Stimulated activated CD8-positive, alpha-beta memory T cell treated with anti-CD3 and anti-CD28 coated beads, Interleukin-2, amount 100 ng/mL, for 48 hours (primary cell): ENCODE results near the gene RB1.
"Not testable (repeated sequence)": the region's sequence is repeated elsewhere in the genome, so short reads cannot be mapped to it uniquely, and the experiment has no call there.

Source experiments
- DNase-seq, 2 donors: peaks; one replicate each; pipeline ENCODE4 v3.0.0-alpha.2; 2020; ENCODE audit warnings: low read depth in 2 of 2

RB1 gene

DNA sequence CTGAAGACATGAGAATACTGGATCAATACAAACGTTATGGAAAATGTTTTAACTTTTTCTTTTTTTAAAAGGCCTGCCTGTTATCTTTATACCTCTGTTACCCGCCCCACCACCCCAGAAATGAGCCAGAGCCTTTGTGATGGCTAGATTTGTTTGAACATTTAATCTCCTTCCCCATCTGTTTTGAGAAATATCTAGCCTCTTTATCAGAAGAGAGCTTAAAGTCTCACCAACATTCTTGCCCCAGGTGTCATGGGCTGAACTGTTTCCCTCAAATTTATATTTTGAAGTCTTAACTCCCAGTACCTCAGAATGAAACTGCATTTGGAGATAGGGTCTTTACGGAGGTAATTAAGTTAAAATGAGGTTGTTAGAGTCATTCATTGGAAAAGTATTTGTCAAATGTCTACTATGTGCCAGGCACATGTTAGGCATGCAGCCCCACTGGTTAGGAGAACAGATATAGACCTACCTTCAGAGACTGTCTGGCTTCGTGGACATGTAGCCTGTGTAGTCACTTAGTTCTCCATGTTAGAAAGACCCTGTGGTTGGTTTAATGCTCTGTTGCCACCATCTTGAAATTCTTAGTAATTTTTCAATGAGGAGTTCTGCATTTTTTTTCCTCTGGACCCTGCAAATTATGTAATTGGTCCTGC lies 6.3 kb upstream of the RB1 start:
- DNase-seq: no peak

DNA sequence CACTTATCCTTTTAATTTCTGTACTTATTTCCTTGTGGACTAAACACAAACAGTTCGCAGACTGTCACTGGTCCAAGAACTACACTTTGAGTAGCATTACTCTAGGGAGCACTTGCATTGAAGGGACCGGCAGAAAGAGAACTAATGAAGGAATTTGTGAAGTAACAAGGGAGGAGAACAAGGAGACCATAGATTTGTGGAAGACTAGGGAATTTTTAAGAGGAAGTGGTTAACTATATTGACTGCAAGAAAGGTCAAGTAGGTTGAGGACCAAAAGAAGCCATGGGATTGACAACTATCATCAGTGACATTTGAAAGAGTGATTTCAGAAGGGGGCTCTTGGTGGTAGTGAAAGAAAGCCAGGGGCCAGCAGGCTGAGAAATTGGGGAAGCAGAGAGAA lies 4.0 kb upstream of the RB1 start:
- no peak for DNase-seq

DNA sequence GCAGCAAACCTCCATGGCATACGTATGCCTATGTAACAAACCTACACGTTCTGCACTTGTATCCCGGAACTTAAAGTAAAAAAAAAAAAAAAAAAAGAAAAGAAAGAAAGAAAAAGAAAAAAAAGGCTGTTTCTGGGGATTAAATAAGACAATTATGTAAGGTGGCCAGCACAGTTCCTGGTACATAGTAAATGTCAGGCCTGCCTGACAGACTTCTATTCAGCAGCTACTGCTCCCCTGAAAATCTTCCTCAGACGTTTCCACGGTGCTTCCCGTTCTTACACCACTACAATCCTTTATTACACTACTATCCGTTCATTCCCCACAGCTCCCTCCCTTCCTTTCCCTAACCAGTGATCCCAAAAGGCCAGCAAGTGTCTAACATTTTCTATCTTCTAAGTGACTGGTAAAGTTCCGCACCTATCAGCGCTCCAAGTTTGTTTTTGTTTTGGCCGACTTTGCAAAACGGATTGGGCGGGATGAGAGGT lies 636 bp upstream of the RB1 start:
- no peak for DNase-seq

DNA sequence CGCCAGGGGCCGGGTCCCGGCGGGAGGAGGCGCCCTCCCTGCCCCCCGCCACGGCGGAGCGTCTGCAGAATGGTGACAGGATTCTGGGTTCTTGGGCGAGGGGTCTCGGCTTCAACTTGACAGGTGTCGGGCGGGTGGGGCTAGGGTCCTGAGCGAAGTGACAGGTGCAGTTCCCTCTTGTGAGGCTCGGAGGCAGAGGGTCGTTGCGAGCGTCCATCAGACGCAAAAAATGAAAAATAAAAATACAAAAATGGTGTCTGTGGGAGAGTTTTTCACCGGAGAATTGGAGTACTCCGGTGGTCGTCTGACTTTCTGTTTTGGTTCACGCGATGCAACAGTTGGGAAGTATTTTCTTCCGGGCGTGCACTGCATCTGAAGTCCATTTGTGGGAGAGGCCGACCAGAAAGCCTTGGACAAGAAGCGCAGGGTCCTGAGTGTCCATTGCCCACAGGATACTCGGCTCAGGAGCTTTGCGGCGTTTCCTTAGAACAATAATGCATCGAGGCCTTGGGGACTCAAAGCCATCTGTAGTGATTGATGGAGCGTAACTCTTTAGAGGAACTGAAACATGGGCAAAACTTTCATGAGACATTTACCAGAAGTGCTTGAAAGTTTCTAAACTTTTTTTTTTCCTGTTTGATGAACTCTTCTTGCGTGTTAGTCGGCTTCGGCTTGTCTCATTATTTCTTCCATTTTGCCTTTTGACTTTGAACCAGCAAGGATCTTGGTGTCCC lies 759 bp downstream of the RB1 start:
- no peak for DNase-seq

DNA sequence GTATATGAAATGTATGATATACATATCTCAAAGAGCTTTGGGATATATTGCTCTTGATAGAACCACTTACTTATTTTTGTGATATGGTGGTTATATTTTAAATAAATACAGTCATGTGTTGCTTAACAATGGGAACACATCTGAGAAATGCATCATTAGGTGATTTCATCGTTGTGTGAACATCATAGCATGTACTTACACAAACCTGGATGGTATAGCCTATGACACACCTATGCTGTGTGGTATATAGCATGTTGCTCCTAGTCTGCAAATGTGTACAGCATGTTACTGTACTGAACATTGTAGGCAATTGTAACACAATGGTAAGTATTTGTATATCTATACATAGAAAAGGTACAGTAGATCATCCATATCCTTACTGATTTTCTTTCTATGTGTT lies 7.7 kb downstream of the RB1 start:
- DNase-seq: no peak

DNA sequence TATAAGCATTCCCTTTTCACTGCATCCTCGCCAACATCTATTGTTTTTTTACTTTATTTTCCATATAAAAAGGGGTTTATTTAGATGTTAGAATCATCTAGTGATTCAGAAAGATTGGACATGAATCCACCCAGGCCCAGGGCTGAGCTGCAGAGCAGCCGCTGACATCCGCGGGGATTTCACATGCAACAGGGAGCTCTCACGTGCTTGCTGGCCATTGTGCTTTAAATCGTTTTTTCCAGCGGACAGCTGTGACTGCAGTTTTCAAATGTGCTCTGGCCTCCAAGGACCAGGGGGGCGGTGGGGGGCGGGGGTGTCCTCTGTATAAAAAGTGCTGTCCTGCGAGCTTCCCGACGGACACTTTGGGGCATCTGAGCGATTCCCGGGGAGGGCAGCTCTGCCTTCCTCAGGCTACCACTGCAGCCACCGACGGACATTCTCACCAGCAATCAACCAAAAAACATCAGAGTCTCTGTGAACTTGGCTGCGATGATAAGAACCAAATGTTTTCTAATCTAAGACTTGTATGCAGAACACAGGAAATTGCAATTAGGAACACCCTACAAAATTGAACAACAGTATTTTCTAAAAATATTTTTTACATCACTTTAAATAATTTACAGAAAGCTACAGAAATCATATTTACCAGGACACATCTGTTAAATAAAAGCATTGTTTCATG lies 12.6 kb downstream of the RB1 start:
- DNase-seq: no peak

DNA sequence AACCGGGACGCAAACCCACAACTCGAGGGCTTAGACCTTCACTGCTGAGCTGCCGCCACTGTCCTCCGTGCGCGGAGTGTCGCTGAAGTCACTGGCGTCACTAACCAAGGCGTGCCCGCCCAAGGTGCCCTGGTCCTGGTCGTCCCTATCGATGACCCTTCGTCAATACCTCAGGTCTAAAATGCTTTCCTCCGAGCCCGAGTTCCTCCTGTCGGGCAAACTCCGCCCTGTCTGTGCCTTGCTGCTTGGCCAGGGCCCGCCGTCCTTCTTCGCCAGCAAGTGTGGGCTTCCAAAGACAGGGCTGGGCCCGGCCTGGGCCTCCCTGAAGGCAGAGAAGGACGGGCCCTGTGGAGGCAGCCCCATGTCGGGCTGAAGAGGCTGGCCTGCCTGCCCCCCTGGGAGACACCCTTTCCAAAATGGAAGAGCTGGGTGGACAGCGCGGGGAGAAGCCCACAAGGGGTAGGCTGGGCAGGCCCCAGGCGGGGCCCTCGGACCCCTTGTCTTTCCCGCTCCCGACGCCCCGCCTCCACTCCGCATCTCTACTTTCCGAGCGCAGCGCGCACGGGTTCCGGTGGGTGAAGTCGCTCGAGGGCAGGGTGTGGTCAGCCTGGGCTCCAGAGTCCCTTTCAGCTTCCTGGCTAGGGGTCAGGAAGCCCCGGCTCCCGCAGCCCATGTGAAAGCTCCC lies 13.4 kb downstream of the RB1 start:
- no peak for DNase-seq

DNA sequence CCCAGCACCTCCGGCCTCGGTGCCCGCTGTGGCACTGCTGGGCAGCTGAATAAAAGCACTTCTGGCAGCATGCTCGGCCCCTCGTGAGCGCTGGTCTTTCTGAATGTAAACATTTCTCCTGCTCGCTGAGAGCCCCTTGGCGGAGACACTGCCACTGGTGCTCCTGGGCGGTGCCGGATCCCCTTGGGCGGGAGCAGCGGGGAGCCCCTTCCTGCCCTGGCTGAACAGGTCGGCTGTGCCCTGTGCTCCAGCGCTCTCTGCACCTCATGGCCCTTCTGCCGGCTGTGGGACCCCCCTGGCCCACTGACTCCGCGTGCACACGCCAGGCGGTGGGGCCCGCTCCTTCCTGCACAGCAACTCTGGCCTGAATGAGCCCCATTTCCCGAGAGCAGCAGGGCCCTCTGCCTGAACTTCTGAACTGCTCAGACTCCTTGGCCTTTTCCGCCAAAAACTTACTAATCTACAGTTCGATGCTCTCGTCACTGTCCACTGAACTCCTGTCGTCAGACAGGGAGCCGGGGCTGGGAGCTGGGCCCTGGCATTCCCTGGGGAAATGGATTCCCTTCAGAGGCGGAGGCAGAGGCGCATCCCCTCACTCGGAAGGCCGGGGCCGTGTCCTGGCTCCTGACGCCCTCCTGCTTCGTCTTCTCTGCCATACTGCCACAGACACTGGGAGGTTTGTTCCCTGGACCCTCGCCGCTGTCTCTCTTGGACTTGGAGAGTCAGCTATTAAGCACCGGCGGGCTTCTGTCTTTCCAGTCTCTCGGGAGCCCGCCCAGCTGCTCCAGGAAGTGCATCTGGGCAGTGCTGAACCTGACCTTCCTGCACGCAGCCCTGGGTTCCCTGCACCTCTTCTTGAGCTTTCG lies 14.2 kb downstream of the RB1 start:
- no peak for DNase-seq

DNA sequence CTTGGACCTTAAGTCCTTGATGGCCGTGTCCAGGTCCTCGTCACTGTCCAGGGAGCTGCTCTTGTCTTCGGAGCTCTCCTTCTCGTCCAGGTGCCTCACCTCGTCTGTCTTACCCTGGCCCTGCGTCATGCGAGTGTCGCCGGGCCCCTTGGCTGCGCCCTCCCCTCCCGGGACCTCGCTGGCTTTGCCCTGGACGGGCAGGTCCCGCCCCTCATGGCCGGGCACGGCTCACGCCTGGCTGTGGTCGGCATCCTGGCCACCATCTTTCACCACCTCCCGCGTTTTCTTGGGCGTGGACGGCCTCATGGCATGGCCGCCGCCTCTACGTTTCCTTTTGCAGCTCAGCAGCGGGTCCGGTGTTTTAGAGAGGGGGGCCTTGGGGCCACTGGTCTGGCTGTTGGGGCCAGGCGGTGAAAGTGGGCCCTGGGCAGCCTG lies 14.8 kb downstream of the RB1 start:
- DNase-seq: no peak

DNA sequence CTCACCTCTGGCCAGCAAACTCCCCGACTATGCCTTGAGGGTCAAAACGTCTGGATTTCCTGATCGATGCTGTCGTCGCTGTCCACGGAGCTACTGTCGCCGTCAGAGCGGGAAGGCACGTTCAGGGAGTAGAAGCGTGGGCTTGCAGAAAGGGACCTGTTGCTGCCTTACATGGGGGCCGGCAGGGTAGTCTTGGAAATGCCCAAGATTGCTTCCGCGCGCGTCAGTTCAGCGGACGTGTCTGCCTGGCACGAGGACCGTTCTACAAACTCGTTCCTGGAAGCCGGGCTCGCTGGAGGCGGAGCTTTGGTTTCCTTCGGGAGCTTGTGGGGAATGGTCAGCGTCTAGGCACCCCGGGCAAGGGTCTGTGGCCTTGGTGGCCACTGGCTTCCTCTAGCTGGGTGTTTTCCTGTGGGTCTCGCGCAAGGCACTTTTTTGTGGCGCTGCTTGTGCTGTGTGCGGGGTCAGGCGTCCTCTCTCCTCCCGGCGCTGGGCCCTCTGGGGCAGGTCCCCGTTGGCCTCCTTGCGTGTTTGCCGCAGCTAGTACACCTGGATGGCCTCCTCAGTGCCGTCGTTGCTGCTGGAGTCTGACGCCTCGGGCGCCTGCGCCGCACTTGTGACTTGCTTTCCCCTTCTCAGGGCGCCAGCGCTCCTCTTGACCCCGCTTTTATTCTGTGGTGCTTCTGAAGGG lies 15.4 kb downstream of the RB1 start:
- DNase-seq: no peak

DNA sequence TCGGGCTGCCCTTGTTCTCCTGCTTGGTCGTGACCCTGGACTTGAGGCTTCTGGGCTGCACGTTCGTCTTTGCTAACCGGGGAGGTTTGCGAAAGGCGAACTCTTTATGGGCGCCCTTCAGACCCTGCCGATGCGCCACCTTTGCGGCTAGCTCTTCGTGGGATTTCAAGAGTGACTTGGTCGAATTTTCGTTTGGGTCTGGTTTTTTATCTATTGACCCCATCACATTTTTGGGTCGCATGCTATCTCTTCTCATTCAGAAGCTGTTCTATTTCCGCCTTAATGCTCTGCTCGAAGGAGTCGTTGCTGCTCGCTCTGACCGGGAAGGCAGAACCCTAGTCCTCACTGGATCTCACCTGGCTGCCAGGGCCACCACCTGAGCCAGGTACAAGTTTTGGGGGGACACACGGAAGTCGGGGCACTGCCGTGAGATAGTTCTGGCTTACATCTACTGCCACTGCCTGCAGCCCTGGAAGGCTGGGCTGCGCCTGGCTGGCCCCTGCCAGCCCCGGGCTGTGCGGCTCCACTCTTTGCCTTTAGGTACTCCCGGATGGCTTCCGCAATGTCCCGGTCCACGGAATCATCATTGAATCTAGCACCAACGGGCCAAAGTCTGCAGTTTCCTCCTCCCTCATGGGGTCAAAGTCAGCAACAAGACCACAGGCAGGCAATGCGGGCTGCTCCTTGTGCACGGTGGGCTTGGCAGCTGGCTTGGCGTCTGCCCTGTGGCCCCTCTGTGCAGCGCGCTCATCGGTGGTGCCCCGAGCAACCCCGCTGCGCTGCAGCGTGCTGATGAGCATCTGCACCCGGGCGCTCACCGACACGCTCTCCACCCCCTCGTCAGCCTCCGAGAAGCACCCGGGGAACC lies 16.2 kb downstream of the RB1 start:
- DNase-seq: no peak

DNA sequence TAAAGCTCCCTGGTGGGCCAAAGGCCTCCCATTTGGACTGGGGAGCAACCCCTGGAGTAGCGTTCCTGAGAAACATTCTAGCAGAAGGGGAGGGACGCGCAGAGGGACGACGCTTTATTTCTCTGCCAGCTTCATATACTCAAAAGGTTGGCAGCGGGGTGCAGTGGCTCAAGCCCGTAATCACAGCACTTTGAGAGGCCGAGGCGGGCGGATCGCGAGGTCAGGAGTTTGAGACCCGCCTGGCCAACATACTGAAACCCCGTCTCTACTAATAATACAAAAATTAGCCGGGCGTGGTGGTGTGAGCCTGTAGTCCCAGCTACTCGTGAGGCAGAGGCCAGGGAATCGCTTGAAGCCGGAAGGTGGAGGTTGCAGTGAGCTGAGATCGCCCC lies 16.8 kb downstream of the RB1 start:
- no peak for DNase-seq

DNA sequence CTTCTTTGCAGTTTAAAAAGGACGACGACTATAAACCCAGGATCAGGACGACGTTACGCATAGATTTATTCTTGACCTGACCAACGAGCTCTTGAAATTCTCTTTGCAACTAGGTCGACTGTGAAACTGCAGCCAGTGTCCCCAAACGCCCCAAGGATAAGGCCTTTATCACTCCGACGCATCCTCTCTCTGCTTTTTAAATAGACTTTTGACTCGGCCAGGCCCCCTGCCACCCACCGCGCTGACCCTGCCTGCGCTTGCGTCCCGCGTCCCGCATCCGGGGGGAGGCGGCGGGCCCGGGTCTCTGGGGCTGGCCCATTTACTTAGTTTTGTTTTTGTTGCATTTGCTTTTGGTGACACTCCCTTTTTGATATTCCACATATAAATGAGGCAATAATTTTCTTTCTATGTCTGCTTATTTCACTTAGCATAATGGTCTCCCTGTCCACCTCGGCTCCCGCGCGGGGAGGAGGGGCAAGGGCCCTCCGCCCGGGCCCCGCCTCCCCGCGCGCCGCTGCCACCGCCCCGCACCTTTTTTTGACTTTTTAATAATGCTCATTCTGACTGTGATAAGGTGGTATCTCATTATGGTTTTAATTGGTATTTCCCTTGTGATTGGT lies 17.4 kb downstream of the RB1 start:
- no peak for DNase-seq

DNA sequence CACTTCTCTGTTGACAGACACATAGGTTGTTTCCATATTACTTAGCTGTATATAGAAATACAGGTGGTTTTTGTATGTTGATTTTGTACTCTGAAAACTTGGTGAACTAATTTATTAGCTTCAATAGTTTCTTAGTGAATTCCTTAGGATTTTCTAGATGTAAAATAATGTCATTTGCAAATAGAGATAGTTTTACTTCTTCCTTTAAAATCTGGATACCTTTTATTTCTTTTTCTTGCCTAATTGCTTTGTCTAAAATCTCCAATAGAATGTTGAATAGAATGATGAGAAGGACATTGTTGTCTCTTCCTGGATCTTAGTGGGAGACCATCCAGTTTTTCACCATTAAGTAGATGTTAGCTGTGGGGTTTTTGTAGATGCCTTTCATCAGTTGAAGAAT lies 18.7 kb downstream of the RB1 start:
- no peak for DNase-seq

DNA sequence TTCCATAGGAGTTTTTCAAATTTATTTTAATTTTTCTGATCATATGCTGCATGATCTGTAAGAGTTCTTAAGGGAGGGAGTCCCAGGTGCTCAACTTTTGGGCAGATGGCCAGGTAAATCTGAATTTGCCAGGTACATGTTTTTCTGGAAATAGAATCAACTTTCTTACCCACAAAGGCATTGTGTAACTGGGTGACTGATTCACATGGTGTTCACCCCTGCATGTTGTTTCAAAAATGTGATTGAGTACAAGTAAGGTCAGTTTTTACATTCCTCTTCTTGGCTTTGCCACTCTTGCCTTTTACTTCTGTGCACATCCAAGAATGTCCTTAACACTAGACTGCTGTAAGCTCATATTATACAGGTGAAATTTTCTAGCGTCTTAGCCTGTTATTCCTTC lies 30.4 kb downstream of the RB1 start:
- DNase-seq: no peak

DNA sequence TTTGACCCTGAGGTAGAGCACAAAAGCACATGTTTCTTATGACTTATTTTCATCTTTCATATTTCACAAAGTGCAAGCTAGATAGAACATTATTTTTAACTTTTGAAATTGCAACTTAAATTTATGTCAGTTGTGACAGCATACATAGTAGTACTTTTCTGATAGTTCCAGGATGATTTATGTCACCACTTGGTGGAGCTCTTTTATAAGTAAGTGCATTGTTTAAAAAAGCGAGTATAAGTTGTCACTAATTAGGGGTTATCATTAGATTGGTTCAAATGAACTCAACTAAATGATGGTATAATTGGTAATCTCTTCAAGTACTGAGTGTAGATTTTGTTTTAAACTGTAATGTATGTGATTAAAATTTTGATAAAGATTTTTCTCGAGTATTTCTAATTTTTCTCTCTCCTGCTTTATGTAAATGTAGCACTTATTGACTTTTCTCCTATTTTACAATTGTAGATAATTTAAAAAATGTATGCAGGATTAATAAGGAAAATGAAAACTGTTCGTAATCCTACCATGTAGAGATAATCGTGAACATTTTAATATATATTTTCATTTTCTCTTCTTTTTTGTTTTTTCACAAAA lies 31.1 kb downstream of the RB1 start:
- no peak for DNase-seq

DNA sequence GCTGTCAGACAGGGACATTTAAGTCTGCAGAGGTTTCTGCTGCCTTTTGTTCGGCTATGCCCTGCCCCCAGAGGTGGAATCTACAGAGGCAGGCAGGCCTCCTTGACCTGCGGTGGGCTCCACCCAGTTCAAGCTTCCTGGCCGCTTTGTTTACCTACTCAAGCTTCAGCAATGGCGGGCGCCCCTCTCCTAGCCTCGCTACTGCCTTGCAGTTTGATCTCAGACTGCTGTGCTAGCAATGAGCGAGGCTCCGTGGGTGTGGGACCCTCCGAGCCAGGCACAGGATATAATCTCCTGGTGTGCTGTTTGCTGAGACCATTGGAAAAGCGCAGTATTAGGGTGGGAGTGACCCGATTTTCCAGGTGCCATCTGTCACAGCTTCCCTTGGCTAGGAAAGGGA lies 35.6 kb downstream of the RB1 start:
- DNase-seq: not testable (repeated sequence)

DNA sequence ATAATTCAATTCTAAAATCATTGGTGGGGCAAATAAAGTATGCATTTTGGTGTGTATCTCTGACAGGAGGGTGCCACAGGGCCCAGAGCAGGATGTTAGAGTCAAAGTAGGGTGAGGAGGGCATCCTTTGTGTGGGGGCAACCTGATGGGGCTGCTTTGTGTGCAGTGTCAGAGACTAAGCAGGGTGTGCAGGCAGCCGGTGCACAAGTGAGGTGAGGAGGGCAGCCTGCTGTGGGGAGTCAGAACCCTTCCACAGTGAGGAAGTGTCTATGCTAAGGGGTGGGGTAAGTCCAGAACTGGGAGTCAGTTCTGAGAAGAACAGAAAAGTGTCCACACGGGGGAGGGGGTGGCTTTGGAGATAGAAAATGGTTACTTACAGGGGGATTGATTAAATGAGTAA lies 40.7 kb downstream of the RB1 start:
- DNase-seq: no peak

DNA sequence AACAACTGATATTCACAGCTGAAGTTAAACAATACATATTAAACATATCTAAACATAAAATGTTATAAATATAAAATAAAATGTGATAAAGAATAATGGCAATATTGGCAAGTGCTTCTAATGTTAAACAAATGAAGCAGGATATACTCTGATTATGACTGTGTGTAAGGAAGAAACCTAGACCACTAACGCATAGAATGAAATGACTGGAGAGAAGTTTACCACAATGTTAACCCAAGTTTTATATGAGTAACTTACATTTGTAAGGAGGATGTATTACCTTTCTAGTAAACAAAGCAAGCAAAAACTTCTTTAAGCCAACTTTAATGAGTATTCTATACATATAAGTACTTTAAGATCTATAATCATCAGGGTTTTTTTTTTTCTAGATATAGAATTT lies 43.0 kb downstream of the RB1 start:
- no peak for DNase-seq
